ENCODE results near the gene ARHGEF11. TPM values are rescaled to one million over a fixed set of nuclear protein-coding genes. Genes with fewer than 3 reads are reported as not detected.
"Not testable (repeated sequence)": the region's sequence is repeated elsewhere in the genome, so short reads cannot be mapped to it uniquely, and the experiment has no call there.

ARHGEF11 gene
- total RNA-seq, 1 experiment from 2014 or later, result 40.9 TPM

DNA sequence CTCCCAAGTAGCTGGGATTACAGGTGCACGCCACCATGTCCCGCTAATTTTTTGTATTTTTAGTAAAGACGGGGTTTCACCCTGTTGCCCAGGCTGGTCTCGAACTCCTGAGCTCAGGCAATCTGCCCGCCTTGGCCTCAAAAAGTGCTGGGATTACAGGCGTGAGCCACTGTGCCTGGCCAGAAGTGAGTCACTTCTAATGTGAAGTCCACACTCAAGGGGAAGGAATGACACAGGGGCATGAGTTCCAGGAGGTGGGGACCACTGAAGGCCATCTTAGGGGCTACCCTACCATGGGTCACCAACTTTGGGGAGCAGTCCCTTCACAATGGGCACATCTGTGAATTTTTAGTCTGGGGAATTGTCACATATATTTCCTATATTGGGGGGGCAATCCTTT lies 118.8 kb downstream of the ARHGEF11 start:
- in situ Hi-C loops (cut with HindIII; ENCODE audit: low pct_unique_long_range_greater_than_20kb, low sequenced_read_pairs); DNase-seq (ENCODE audit: low read depth, low spot score): not testable (repeated sequence)

- peak; percentile 17 for DNase-seq (ENCODE audit: low read depth, low spot score)
- in situ Hi-C loops (cut with HindIII; ENCODE audit: low pct_unique_long_range_greater_than_20kb, low sequenced_read_pairs), result no loop called here
These were observed 119.4 kb downstream of the ARHGEF11 start for GRCh38 chr1:156926175-156926574.

DNA sequence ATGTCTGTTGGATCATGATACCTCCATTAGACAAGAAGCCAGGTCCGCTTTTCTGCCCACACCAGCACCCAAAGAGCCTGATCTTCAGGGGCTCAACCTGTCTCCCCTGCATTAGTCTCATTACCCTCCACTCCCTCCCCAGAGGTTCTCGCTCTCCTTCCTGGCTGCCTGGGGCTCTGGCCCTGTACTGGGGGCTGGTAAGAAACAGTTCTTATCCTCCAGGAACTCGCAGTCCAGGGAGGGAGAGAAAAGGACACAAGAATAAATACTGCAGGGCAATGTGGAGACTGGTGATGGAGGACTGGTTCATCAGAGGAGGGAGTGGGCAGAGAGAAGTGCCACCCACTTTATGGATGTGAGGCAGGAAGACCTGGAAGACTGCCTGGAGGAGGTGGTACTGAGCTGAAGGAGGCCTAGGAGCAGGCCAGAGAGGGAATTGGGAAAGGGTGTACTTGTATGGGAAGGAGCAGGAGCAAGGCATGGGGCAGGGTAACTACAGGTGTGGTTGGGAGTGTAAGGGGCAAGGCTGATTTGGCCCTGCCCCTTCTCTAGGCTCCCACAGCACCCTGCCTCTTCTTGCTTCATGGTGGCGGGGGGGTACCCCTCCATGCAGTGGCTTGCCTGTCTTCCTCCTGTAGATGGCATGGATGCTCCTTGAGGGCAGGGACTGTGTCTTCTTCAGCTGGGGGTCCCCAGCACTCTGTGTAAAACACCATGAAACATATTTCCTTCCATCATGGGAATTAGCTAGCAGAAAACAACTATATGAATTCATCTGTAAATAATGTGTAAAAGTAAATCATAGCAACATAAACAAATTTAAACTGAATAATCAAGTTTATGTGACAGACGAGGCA lies 120.2 kb downstream of the ARHGEF11 start:
- DNase-seq (ENCODE audit: low read depth, low spot score), result no peak
- in situ Hi-C loops (cut with HindIII; ENCODE audit: low pct_unique_long_range_greater_than_20kb, low sequenced_read_pairs), result no loop called here

DNA sequence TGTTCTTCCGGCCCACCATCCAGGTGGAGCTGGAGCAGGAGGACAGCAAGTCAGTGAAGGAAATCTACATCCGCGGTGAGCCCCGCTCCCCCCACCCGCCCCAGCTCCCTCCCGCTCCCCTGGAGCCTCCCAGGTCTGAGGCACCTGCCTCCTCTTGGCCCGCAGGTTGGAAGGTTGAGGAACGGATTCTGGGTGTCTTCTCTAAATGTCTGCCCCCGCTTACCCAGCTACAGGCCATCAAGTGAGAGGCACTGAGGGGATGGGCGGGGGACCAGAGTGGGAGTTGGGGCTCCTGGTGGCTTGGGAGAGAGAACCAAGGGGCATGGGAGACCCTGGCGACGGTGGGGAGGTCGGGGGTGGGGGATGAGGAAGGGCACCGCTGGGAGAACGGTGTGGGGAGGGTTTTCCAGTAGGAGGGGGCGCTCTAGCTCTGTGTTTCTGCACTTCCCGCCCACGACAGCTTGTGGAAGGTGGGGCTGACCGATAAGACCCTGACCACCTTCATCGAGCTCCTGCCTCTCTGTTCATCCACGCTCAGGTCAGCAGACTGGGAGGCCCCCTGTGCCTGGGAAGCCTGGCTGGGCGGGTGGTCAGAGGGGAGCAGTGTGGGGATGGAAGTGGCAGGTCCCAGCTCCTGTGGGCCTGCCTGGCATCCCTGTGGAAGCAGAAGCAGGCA lies 120.9 kb downstream of the ARHGEF11 start:
- no peak for DNase-seq (ENCODE audit: low read depth, low spot score)
- in situ Hi-C loops (cut with HindIII; ENCODE audit: low pct_unique_long_range_greater_than_20kb, low sequenced_read_pairs), result no loop called here

DNA sequence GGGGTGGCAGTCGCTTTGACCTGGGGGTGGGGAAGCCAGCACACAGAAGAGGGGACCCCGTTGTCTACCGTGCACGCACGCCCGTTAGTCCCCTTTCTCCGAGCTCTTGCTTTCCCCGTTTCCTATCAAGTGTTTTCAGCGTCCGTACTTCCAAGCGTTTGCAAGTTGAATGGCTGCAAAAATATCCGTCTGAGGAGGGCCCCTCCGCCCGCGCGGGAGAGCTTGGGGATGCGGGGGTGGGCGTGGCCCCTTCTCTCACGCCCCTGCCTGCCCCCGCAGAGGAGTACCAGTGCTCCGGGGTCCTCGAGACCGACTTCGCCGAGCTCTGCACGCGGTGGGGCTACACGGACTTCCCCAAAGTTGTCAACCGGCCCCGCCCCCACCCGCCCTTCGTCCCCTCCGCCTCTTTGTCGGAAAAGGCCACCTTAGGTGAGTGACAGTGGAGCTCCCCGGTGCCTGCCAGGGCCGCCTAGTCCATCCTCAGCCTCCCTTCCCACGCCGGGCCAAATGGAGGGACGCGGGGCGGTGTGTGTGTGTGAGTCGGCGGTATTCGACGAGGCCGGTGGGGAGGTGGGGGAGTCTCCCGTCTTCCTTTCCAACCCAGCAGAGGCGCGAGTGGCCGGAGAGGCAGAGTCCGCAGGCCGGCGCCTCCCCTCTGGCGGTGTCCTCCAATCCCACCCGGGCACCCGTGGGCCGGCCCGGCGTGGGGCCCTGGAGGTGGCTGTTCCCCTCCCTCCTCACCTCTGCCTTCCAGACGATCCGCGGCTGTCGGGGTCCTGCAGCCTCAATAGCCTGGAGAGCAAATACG lies 121.7 kb downstream of the ARHGEF11 start:
- in situ Hi-C loops (cut with HindIII; ENCODE audit: low pct_unique_long_range_greater_than_20kb, low sequenced_read_pairs), result no loop called here
- no peak for DNase-seq (ENCODE audit: low read depth, low spot score)

DNA sequence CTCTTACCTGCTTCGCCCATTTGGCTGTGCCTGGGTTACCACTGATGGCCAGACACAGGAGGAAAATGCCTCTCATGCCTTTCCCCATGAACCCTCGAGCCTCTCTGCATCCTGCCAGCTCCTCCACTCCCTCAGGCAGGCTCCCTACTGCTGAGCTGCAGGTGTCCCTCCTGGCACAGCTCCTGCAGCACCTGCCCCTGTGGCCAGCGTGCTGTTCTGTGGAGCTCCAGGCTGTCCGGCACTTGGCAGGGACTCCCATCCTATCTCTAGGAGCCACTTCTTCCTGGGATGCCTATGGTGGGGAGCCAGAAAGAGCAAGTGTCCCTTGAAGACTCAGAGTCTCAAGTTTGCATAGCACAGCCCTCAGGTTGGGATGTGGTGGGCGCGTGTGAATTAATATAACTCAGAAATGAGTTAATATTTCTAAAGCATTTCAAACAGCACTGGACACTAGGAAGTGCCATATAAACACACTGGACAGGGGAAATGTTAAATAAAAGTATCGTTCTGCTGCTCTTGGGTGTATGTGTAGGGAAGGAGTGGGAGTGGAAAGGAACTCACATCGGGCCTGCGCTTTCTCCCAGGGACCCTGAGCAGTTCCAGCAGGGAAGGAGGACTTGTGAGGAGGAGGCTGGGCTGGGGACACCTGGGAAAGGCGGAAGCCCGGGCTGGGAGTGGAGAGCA lies 122.4 kb downstream of the ARHGEF11 start:
- in situ Hi-C loops (cut with HindIII; ENCODE audit: low pct_unique_long_range_greater_than_20kb, low sequenced_read_pairs), result no loop called here
- no peak for DNase-seq (ENCODE audit: low read depth, low spot score)

GRCh38 chr1:156921053-156921529 lies 124.5 kb downstream of the ARHGEF11 start:
- DNase-seq (ENCODE audit: low read depth, low spot score), result no peak
- in situ Hi-C loops (cut with HindIII; ENCODE audit: low pct_unique_long_range_greater_than_20kb, low sequenced_read_pairs), result no loop called here

GRCh38 chr1:156920233-156921052 lies 125.1 kb downstream of the ARHGEF11 start, which contains the start of gene LRRC71:
LRRC71 (plus strand) TSS chr1:156920632; CDS start chr1:156920804, 172 bp downstream.
- DNase-seq (ENCODE audit: low read depth, low spot score), result peak; percentile 81
- in situ Hi-C loops (cut with HindIII; ENCODE audit: low pct_unique_long_range_greater_than_20kb, low sequenced_read_pairs), result no loop called here

DNA sequence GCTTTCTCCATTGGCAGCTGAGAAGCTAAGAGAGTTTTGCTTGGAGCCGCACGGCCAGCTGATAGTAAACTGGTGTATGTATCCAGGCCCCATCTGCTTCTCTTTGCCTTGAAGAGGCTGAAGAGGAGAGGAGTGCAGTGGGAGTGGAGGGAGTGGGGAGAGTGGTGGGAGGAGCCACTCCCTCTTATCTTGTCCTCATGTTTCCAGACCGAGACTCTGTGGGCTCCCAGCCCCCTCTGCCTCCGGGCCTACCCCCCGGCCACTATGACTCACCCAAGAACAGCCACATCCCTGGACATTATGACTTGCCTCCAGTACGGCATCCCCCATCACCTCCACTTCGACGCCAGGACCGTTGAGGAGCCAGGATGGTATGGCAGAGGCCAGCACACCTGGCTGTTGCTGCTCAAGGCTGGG lies 131.1 kb downstream of the ARHGEF11 start:
- in situ Hi-C loops (cut with HindIII; ENCODE audit: low pct_unique_long_range_greater_than_20kb, low sequenced_read_pairs), result no loop called here
- no peak for DNase-seq (ENCODE audit: low read depth, low spot score)

GRCh38 chr1:156913809-156914387 lies 131.6 kb downstream of the ARHGEF11 start:
- no peak for DNase-seq (ENCODE audit: low read depth, low spot score)
- in situ Hi-C loops (cut with HindIII; ENCODE audit: low pct_unique_long_range_greater_than_20kb, low sequenced_read_pairs), result no loop called here

DNA sequence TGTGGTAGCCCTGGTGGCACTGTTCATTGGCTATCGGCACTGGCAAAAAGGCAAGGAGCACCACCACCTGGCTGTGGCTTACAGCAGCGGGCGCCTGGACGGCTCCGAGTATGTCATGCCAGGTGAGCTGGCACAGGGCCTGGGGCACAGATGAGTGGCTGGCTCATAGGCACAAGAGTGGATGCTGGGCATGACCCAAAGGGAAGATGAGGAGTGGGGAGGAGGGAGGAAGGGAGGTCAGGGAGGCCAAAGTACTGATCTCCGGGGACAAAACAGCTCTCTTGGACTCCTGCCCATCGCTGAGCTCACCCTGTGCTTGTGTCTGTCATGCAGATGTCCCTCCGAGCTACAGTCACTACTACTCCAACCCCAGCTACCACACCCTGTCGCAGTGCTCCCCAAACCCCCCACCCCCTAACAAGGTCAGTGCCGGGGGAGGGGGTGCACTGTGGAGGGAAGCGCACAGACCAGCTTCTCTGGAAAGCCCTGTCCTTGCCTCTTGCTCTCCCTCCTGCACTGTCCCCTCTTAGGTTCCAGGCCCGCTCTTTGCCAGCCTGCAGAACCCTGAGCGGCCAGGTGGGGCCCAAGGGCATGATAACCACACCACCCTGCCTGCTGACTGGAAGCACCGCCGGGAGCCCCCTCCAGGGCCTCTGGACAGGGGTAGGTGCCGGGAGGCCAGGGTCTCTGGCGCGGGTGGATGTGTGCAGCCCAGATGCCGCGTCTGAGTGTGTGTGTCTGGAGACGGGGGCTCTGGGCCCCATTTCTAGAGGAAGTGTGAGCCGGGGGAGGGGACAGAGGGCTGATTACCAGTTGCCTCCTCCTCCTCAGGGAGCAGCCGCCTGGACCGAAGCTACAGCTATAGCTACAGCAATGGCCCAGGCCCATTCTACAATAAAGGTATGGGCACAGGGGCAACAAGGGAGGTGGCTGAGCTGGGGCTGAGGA lies 132.4 kb downstream of the ARHGEF11 start:
- DNase-seq (ENCODE audit: low read depth, low spot score), result no peak
- in situ Hi-C loops (cut with HindIII; ENCODE audit: low pct_unique_long_range_greater_than_20kb, low sequenced_read_pairs), result no loop called here

DNA sequence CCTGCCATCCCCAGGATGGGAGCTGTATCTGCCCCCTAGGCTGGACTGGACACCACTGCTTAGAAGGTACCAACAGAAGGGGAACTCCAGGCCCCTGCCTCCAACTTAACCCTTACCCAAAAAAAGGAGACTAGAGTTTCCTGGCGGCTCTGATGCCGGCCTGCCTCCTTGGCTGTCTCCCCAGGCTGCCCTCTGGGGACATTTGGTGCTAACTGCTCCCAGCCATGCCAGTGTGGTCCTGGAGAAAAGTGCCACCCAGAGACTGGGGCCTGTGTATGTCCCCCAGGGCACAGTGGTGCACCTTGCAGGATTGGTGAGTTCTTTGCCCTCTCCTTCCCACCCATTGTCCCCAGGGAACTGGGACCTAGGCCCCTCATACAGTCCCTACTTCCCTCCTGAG lies 133.2 kb downstream of the ARHGEF11 start:
- no peak for DNase-seq (ENCODE audit: low read depth, low spot score)
- in situ Hi-C loops (cut with HindIII; ENCODE audit: low pct_unique_long_range_greater_than_20kb, low sequenced_read_pairs), result no loop called here

DNA sequence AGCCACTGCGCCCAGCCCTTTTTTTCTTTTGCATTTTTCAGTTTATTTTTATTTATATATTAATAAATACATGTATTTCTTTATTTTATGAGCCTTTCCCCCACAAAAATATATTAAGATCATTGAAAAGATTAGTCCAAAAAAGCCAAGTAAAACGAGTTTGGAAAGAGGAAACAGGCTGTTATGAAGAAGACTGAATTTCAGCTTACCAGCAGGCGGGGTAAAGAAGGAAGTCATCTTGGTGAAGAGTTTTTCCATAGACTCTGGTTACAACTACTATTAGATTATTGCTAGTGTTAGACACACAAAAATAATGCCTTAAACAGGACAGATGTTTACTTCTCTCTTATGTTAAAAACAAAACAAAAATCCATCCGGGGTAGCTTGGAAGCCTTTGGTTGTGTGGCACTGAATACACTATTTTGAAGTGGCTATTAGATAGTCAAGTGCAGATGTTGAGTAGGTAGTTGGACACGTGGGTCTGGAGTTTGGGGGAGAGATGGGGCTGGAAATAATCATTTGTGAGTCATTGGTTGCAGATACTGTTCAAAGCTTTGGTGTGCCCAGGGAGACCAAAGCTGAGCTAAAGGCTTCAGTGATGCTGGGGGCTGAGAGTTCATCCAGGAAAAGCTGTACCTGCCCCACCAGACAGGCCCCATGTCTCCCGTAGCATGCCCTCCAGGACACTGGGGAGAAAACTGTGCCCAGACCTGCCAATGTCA lies 133.8 kb downstream of the ARHGEF11 start:
- in situ Hi-C loops (cut with HindIII; ENCODE audit: low pct_unique_long_range_greater_than_20kb, low sequenced_read_pairs), result no loop called here
- DNase-seq (ENCODE audit: low read depth, low spot score), result no peak

- DNase-seq (ENCODE audit: low read depth, low spot score), result peak; percentile 44
- in situ Hi-C loops (cut with HindIII; ENCODE audit: low pct_unique_long_range_greater_than_20kb, low sequenced_read_pairs), result no loop called here
These were observed 135.2 kb downstream of the ARHGEF11 start for GRCh38 chr1:156910309-156910782.

- DNase-seq (ENCODE audit: low read depth, low spot score), result no peak
- in situ Hi-C loops (cut with HindIII; ENCODE audit: low pct_unique_long_range_greater_than_20kb, low sequenced_read_pairs), result no loop called here
These were observed 135.9 kb downstream of the ARHGEF11 start for GRCh38 chr1:156909671-156910070.
